ENCODE data around the gene ITGB1BP2.

GRCh38 chrX:71253253-71254091, 48.1 kb upstream of the ITGB1BP2 start:
- no peak for TF ChIP-seq POLR2A (IDR thresholded peaks at IDR 0.05)
- TF ChIP-seq, protein P1, sequence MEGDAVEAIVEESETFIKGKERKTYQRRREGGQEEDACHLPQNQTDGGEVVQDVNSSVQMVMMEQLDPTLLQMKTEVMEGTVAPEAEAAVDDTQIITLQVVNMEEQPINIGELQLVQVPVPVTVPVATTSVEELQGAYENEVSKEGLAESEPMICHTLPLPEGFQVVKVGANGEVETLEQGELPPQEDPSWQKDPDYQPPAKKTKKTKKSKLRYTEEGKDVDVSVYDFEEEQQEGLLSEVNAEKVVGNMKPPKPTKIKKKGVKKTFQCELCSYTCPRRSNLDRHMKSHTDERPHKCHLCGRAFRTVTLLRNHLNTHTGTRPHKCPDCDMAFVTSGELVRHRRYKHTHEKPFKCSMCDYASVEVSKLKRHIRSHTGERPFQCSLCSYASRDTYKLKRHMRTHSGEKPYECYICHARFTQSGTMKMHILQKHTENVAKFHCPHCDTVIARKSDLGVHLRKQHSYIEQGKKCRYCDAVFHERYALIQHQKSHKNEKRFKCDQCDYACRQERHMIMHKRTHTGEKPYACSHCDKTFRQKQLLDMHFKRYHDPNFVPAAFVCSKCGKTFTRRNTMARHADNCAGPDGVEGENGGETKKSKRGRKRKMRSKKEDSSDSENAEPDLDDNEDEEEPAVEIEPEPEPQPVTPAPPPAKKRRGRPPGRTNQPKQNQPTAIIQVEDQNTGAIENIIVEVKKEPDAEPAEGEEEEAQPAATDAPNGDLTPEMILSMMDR (IDR thresholded peaks at IDR 0.05), result no peak

Measured in vagina (tissue), 2 donors.